SK-N-MC (cell line): ENCODE measurements around the gene B3GALNT2.

Experiments used
- EZH2 ChIP-seq: fragments of 200-600 bp; sonication (generic); IDR thresholded peaks from one replicate; pipeline ENCODE4 v1.6.1; 2017; ENCODE audit warnings: antibody characterized with exemption
- POLR2AphosphoS5 ChIP-seq: IDR thresholded peaks from 2 replicates; pipeline ENCODE4 v1.6.1; 2012; ENCODE audit warnings: mild to moderate bottlenecking, low read depth, low read length, borderline replicate concordance

- TF ChIP-seq POLR2AphosphoS5, result no peak
- TF ChIP-seq EZH2, result no peak
Observed at GRCh38 chr1:235407419-235407818, 96.8 kb downstream of the B3GALNT2 start.
